ENCODE results near the gene AKIRIN2.
"Not testable (repeated sequence)": the region's sequence is repeated elsewhere in the genome, so short reads cannot be mapped to it uniquely, and the experiment has no call there.

AKIRIN2 gene

DNA sequence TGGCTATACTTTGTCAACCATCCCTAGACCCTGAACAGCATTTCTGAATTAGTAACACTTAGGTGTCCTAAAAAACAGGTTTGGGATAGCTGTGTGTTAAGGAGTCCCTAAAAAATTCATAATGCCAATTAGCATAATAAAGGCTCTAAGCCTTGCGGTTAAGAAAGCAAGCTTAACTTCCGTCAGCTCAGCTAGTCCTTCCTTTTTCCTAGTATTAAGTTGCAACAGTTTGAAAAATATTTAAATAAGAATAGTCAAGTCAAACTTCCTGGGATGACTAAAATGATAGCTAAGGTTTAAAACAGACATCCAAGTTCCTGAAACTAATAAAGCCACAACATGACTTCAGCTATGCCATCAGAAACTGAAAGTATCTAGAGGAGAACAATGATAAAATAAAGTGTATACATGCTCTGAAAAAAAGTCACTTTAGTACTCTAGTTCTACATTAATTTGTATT is 3.5 kb downstream of the AKIRIN2 start:
- Histone ChIP-seq H3K9ac (ENCODE audit: low read length) (peak overlapping the region; percentile 94; the same call in 1 of the 2 replicates), H3K27me3 (replicated peaks; ENCODE audit: insufficient read depth, low read length) (no peaks in the 10 kb centered on the region), H3K79me2 (ENCODE audit: low read length) (peaks cover 85% of the 10 kb centered on the region), H3K27ac (ENCODE audit: low read length) (peak overlapping the region; percentile 88; the same call in 1 of the 2 replicates), H3K9me2 (replicated peaks; ENCODE audit: insufficient read depth, low read length) (no peaks in the 10 kb centered on the region), H3K9me3 (replicated peaks; ENCODE audit: insufficient read depth, low read length) (no peaks in the 10 kb centered on the region), H3K4me1 (ENCODE audit: low read length) (peaks cover 19% of the 10 kb centered on the region), H4K20me1 (ENCODE audit: insufficient read depth, low read length) (peaks cover 35% of the 10 kb centered on the region), H3K36me3 (replicated peaks; ENCODE audit: insufficient read depth, low read length) (peaks cover 7% of the 10 kb centered on the region; the same call in 1 of the 2 replicates), H3F3A (ENCODE audit: insufficient read depth, low read length) (peaks cover 26% of the 10 kb centered on the region), H3K4me2 (ENCODE audit: low read depth, low read length) (peak overlapping the region; percentile 65), H3K4me3 (ENCODE audit: low read length) (peak overlapping the region; percentile 72), H2AFZ (ENCODE audit: low read length) (no peak overlapping the region)
- TF ChIP-seq EZH2 (optimal IDR thresholded peaks at IDR 0.05; ENCODE audit: low read depth, low read length) (no peak), EZH2phosphoT487 (IDR thresholded peaks at IDR 0.05; ENCODE audit: low read length) (no peak)
- TF ChIP-seq, protein P1, sequence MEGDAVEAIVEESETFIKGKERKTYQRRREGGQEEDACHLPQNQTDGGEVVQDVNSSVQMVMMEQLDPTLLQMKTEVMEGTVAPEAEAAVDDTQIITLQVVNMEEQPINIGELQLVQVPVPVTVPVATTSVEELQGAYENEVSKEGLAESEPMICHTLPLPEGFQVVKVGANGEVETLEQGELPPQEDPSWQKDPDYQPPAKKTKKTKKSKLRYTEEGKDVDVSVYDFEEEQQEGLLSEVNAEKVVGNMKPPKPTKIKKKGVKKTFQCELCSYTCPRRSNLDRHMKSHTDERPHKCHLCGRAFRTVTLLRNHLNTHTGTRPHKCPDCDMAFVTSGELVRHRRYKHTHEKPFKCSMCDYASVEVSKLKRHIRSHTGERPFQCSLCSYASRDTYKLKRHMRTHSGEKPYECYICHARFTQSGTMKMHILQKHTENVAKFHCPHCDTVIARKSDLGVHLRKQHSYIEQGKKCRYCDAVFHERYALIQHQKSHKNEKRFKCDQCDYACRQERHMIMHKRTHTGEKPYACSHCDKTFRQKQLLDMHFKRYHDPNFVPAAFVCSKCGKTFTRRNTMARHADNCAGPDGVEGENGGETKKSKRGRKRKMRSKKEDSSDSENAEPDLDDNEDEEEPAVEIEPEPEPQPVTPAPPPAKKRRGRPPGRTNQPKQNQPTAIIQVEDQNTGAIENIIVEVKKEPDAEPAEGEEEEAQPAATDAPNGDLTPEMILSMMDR (IDR thresholded peaks at IDR 0.05; ENCODE audit: low read length), result no peak
- peak; percentile 59 for DNase-seq

DNA sequence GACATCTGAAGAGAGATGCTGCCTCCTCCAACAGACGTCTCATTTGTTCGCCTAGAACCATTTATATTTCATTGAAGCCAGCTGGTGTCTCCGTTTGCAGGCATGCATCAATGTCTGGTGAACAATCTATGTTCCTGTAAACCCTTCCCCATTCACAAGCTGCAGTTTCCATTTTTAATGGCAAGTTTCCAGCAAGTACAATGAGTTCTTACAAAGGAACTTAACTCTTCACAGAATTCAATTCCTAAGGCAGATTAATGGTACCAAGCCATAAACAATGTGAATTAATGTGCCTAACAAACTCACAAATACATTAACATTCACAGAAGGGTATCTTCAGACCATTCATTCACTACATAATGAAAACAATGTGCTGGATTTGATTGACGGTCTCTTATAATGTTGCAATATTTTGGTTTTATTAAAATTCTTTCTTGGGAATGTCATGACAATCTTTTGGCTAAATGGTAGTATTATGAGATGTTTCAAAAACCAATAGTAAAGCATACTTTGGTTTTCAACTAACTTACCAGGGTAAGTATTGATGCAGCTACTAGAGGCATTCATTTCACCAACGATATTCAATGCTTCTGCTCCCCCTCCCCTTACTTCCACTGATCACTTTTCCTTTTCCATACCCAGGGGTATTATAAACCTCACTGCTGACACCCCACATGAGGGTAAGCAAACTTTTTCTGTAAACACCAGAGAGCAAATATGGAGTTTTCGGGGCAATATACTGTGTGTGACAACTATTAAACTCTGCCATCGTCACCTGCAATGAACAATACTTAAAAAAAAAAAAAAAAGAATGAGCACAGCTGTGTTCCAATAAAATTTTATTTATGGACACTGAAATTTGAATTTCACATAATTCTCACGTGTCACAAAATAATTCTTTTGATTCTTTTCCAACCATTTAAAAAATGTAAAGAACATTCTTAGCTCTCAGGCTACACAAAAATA is 4.2 kb downstream of the AKIRIN2 start:
- no peak for DNase-seq
- H3K27ac ChIP-seq (ENCODE audit: low read length), result peak overlapping the region; percentile 88; the same call in 1 of the 2 replicates
- H3K36me3 ChIP-seq (replicated peaks; ENCODE audit: insufficient read depth, low read length), result peaks cover 7% of the 10 kb centered on the region; the same call in 1 of the 2 replicates
- H4K20me1 ChIP-seq (ENCODE audit: insufficient read depth, low read length), result peaks cover 35% of the 10 kb centered on the region
- TF ChIP-seq EZH2phosphoT487 (IDR thresholded peaks at IDR 0.05; ENCODE audit: low read length) (no peak), EZH2 (optimal IDR thresholded peaks at IDR 0.05; ENCODE audit: low read depth, low read length) (no peak)
- TF ChIP-seq, protein P1 (IDR thresholded peaks at IDR 0.05; ENCODE audit: low read length), result no peak
- peaks cover 23% of the 10 kb centered on the region for H3F3A ChIP-seq (ENCODE audit: insufficient read depth, low read length)
- H2AFZ ChIP-seq (ENCODE audit: low read length), result no peak overlapping the region
- H3K4me1 ChIP-seq (ENCODE audit: low read length), result peaks cover 19% of the 10 kb centered on the region
- peaks cover 92% of the 10 kb centered on the region for H3K79me2 ChIP-seq (ENCODE audit: low read length)
- H3K9me2 ChIP-seq (replicated peaks; ENCODE audit: insufficient read depth, low read length), result no peaks in the 10 kb centered on the region
- H3K9me3 ChIP-seq (replicated peaks; ENCODE audit: insufficient read depth, low read length), result no peaks in the 10 kb centered on the region
- H3K4me2 ChIP-seq (ENCODE audit: low read depth, low read length), result peak overlapping the region; percentile 65
- H3K9ac ChIP-seq (ENCODE audit: low read length), result no peak overlapping the region; the same call in 1 of the 2 replicates
- no peaks in the 10 kb centered on the region for H3K27me3 ChIP-seq (replicated peaks; ENCODE audit: insufficient read depth, low read length)
- H3K4me3 ChIP-seq (ENCODE audit: low read length), result peak overlapping the region; percentile 72

DNA sequence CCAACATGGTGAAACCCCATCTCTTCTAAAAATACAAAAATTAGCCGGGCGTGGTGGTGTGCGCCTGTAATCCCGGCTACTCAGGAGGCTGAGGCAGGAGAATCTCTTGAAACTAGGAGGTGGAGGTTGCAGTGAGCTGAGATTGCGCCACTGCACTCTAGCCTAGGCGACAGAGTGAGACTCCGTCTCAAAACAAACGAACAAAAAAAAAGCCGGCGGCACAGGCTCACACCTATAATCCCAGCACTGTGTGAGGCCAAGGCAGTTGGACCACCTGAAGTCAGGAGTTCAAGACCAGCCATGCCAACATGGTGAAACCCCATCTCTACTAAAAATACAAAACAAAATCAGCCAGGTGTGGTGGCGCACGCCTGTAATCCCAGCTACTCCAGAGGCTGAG is 5.2 kb downstream of the AKIRIN2 start:
- H3K36me3 ChIP-seq (replicated peaks; ENCODE audit: insufficient read depth, low read length); H3K9me2 ChIP-seq (replicated peaks; ENCODE audit: insufficient read depth, low read length); H3K4me2 ChIP-seq (ENCODE audit: low read depth, low read length); H2AFZ ChIP-seq (ENCODE audit: low read length); H3K9ac ChIP-seq (ENCODE audit: low read length); H3K9me3 ChIP-seq (replicated peaks; ENCODE audit: insufficient read depth, low read length); H3K4me3 ChIP-seq (ENCODE audit: low read length); H3K27me3 ChIP-seq (replicated peaks; ENCODE audit: insufficient read depth, low read length); DNase-seq; H3K27ac ChIP-seq (ENCODE audit: low read length): not testable (repeated sequence)
- Histone ChIP-seq H4K20me1 (ENCODE audit: insufficient read depth, low read length) (peaks cover 35% of the 10 kb centered on the region), H3K4me1 (ENCODE audit: low read length) (peaks cover 21% of the 10 kb centered on the region), H3F3A (ENCODE audit: insufficient read depth, low read length) (peaks cover 15% of the 10 kb centered on the region), H3K79me2 (ENCODE audit: low read length) (peaks cover 100% of the 10 kb centered on the region)
